GM18498 (cell line): Measurements from ENCODE around the gene WBP2NL.

Experiments
- ATAC-seq: cut with Tn5 transposase; IDR thresholded peaks from one replicate; pipeline ENCODE4 v1.9.1; 2021; ENCODE audit warnings: mild to moderate bottlenecking, moderate library complexity; ENCODE audit not compliant: unreplicated experiment

The WBP2NL gene

GRCh38 chr22:41976961-41977566, 21.5 kb upstream of the WBP2NL start:
- no peak for ATAC-seq

GRCh38 chr22:41978732-41979131, 19.9 kb upstream of the WBP2NL start:
- no peak for ATAC-seq

DNA sequence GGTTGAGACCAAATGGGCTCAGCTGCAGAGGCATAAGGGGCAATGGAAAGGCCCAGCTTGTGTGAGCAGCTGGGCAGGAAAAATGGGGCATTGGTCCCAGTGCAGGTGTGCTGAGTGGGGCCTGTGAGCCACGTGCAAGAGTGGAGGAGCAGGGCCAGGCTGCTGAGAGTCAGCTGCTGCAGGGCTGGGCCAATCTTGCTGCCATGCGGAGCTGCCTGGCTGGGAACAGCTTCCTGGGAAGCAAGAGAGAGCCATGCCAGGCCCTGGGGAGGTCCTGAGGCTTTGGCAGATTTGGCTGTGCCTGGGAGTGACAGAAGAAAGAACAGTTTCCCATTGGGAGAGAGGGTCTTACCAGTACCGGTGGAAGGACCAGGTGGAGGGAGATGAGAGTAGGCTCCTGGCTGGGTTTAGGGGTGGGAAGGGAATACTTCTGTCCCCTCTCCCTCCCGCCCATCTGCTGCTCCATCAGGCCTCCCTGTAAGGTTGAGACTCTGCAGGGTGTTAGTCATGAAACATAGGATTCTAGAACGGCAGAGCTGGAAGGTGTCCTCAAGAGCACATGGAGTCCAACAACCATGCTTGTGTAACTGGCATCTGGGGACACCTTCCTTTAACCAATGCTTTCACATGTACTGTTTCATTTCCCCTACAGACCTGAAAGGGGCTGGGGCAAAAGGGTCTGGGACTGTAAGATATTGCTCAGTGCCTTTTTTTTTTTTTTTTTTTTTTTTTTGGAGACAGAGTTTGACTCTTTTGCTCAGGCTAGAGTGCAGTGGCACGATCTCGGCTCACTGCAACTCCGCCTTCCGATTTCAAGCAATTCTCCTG, 19.0 kb upstream of the WBP2NL start:
- ATAC-seq, result no peak

DNA sequence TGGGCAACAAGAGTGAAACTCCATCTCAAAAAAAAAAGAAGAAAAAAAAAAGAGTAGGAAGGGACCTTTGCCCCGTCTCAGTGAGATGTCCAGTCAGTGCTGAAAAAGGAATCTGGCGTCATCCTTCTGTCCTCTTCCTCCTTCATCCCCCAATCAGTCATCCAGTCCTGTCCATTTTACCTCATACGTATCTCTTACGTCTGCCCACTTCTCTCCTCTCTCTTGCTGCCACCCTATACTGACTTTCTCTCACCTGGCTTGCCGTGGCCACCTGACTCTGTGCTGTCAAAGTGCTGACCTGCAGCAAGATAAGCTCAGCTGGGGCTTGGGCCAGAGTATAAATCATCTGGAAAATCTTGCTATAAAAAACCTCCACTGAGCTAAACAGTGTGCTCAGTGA, 15.7 kb upstream of the WBP2NL start:
- ATAC-seq, result no peak

GRCh38 chr22:41983513-41984405, 14.8 kb upstream of the WBP2NL start:
- no peak for ATAC-seq

DNA sequence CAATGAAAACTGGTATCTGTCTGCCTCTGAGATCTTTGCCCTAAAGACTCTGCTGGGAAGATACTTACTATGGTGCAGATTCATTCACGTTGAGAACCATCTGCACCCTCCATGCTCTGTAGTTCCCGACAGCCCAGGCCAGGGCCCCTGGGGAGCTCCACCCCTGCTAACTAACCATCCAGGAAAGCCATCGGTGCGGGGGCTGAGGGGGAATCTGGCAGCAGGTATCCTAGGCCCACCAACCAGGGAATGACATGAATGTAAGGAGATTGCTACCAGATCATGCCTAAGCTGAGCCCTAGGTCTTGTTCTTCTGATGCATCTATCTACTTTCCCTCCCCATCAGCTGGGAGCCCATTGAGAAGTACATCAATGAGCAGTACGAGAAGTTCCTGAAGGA, 11.3 kb upstream of the WBP2NL start:
- ATAC-seq, result no peak

DNA sequence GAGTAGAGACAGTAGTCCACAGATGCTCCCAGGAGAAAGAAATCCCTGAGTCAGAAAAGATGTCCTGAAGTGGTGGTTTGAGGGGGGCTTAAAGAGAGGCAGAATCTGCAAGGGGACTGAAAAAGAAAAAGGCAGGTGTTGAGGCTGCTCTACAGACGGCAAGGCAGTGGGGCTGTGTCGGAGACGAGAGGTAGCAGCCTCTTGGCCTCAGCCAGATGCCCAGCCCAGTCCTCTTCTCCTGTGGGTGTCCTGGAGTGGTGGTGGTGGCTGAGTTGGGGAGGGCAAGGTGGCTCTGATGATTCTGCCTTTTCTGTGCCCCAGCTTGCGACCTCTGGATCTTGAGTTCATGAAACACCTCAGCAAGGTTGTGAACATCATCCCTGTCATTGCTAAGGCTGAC, 9.3 kb upstream of the WBP2NL start:
- ATAC-seq, result no peak

- no peak for ATAC-seq
Observed at GRCh38 chr22:41991111-41991510, 7.5 kb upstream of the WBP2NL start.

DNA sequence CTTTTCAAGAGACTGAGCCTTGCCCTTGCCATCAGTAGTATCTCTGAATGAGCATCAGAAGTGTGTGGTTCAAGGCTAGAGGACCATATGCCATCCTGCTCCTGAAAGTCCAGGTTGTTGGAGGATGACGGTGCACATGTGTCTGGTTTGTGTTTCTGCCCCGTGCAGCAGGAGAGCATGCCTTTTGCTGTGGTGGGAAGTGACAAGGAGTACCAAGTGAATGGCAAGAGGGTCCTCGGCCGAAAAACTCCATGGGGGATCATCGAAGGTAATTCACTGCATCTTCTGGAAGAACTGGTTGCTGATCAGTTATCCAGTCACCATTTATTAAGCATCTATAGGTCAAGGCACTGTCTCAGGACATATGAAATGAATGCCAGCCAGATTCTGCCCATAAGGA, 6.1 kb upstream of the WBP2NL start:
- ATAC-seq, result no peak

GRCh38 chr22:41995211-41995610, 3.4 kb upstream of the WBP2NL start:
- ATAC-seq, result no peak

GRCh38 chr22:41996826-41997225, 1.8 kb upstream of the WBP2NL start:
- no peak for ATAC-seq

- ATAC-seq, result no peak
Observed at GRCh38 chr22:42000466-42000865, 1.9 kb downstream of the WBP2NL start.

DNA sequence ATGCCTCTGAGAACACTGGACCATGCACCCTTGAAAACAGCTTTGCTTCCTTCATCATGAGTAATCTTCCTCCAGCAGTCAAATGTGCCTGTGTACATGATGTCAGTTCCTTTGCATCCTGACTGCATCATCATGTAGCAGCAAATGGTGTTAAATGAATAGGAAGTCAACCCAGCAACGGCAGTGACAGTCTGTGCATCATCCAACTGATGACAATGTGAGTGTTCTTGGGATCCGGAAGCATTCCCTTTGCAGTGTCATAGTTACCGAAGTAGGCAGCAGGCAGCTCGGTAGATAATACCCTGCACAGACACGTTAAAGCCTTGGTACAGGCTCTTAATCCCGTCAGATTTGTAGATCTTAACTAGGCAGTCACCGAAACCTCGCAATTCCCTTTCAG, 2.5 kb downstream of the WBP2NL start:
- ATAC-seq, result no peak

GRCh38 chr22:42001706-42002105, 3.1 kb downstream of the WBP2NL start:
- ATAC-seq, result no peak

- no peak for ATAC-seq
Observed at GRCh38 chr22:42007922-42008321, 9.3 kb downstream of the WBP2NL start.

DNA sequence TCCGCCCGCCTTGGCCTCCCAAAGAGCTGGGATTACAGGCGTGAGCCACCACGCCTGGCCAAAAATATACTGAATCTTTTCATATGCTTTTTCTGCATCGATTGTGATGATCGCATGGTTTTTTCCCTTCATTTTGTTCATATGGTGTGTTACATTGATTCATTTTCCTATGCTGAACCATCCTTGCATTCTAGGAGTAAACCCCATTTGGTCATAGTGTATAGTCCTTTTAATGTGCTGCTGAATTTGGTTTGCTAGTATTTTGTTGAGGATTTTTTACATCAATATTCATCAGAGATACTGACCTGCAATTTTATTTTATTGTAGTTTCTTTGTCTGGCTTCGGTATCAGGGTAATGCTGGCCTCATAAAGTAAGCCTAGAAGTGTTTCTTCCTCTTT, 12.2 kb downstream of the WBP2NL start:
- no peak for ATAC-seq

DNA sequence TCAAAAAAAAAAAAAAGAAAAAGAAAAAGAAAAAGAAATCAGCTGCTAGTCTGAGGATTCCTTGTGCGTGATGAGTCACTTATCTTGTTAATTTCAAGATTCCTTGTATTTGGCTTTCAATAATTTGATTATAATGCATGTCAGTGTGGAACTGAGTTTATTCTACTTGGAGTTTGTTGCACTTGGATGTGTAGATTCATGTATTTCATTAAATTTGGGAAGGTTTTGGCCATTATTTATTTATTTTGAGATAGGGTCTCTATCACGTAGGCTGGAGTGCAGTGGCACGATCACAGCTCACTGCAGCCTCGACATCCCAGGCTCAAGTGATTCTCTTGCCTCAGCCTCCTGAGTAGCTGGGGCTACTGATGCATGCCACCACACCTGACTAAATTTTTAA, 14.8 kb downstream of the WBP2NL start:
- ATAC-seq, result no peak

DNA sequence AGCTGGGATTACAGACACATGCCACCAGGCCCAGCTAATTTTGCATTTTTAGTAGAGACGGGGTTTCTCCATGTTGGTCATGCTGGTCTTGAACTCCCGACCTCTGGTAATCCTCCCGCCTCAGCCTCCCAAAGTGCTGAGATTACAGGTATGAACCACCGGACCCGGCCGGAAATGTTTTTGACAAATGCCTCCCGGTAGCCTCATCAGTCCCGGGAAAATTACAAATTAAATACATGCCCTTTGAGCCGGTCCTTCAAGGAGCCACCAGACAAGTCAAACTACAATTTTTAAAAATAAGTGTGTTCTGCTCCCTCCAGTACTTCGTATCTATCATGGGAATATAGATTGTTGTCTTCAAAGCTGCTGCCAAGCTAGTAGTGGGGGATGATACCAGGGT, 17.5 kb downstream of the WBP2NL start:
- no peak for ATAC-seq

GRCh38 chr22:42018224-42018623, 19.6 kb downstream of the WBP2NL start:
- no peak for ATAC-seq

- ATAC-seq, result no peak
Observed at GRCh38 chr22:42021571-42021970, 23.0 kb downstream of the WBP2NL start.

- ATAC-seq, result no peak
Observed at GRCh38 chr22:42022162-42022847, 23.7 kb downstream of the WBP2NL start.
